Measurements from ENCODE around the gene TADA2B.

GRCh38 chr4:7059662-7060061 is 16.5 kb downstream of the TADA2B start:
- TF ChIP-seq, protein P1, sequence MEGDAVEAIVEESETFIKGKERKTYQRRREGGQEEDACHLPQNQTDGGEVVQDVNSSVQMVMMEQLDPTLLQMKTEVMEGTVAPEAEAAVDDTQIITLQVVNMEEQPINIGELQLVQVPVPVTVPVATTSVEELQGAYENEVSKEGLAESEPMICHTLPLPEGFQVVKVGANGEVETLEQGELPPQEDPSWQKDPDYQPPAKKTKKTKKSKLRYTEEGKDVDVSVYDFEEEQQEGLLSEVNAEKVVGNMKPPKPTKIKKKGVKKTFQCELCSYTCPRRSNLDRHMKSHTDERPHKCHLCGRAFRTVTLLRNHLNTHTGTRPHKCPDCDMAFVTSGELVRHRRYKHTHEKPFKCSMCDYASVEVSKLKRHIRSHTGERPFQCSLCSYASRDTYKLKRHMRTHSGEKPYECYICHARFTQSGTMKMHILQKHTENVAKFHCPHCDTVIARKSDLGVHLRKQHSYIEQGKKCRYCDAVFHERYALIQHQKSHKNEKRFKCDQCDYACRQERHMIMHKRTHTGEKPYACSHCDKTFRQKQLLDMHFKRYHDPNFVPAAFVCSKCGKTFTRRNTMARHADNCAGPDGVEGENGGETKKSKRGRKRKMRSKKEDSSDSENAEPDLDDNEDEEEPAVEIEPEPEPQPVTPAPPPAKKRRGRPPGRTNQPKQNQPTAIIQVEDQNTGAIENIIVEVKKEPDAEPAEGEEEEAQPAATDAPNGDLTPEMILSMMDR (IDR thresholded peaks at IDR 0.05; ENCODE audit: insufficient read depth, low read depth, low read length), result no peak
- no peak for TF ChIP-seq EZH2 (IDR thresholded peaks at IDR 0.05; ENCODE audit: insufficient read depth, low read length)

All from astrocyte (in vitro differentiated cells and primary cell).